ES-I3 (cell line): ENCODE results near the gene CHIC2.
"Not testable (repeated sequence)": the region's sequence is repeated elsewhere in the genome, so short reads cannot be mapped to it uniquely, and the experiment has no call there.

Source experiments
- H3K36me3 ChIP-seq: 2 replicates; pipeline ENCODE4 v1.6.1; 2013; ENCODE audit warnings: mild to moderate bottlenecking, low read length, control low read depth, moderate library complexity; ENCODE audit not compliant: insufficient read depth
- H3K4me1 ChIP-seq: 2 replicates; pipeline ENCODE4 v1.6.1; 2013; ENCODE audit warnings: mild to moderate bottlenecking, control low read depth, low read length; ENCODE audit not compliant: insufficient read depth
- H3K9ac ChIP-seq: 2 replicates; pipeline ENCODE4 v1.6.1; 2013; ENCODE audit warnings: low read depth, mild to moderate bottlenecking, low read length, moderate library complexity
- H3K9me3 ChIP-seq: 2 replicates; pipeline ENCODE4 v1.6.1; 2013; ENCODE audit warnings: mild to moderate bottlenecking, low read length, moderate library complexity; ENCODE audit not compliant: control insufficient read depth, insufficient read depth

The CHIC2 gene

GRCh38 chr4:54064317-54065111 lies at the start of gene CHIC2:
Gene CHIC2, minus strand, starts transcription at chr4:54064605. Its CDS starts 305 bp downstream, at chr4:54064300.
- H3K36me3 ChIP-seq: no peaks in the 10 kb centered on the region
- peaks cover 11% of the 10 kb centered on the region; the same call in 1 of the 2 replicates for H3K4me1 ChIP-seq
- H3K9ac ChIP-seq: peak within 1 kb of the TSS; percentile 95
- H3K9me3 ChIP-seq: no peaks in the 10 kb centered on the region

GRCh38 chr4:54113206-54113605 lies 48.8 kb upstream of the CHIC2 start:
- not testable (repeated sequence) for H3K4me1 ChIP-seq, H3K9me3 ChIP-seq, H3K9ac ChIP-seq, H3K36me3 ChIP-seq

- H3K9ac ChIP-seq: peak overlapping the region; percentile 39; the same call in 1 of the 2 replicates
These were observed 45.6 kb upstream of the CHIC2 start for GRCh38 chr4:54110019-54110416.

GRCh38 chr4:54109241-54110018 lies 45.0 kb upstream of the CHIC2 start:
- Histone ChIP-seq H3K9me3 (no peaks in the 10 kb centered on the region), H3K4me1 (peaks cover 10% of the 10 kb centered on the region), H3K9ac (peak overlapping the region; percentile 39; the same call in 1 of the 2 replicates), H3K36me3 (no peaks in the 10 kb centered on the region)

More at GRCh38 chr4:54110019-54110416, 45.6 kb upstream of the CHIC2 start:
- H3K4me1 ChIP-seq: peaks cover 10% of the 10 kb centered on the region
- no peaks in the 10 kb centered on the region for H3K36me3 ChIP-seq
- H3K9me3 ChIP-seq: no peaks in the 10 kb centered on the region

GRCh38 chr4:54107951-54108748 lies 43.7 kb upstream of the CHIC2 start:
- Histone ChIP-seq H3K4me1 (peaks cover 13% of the 10 kb centered on the region), H3K36me3 (no peaks in the 10 kb centered on the region), H3K9me3 (no peaks in the 10 kb centered on the region), H3K9ac (peak overlapping the region; percentile 7; the same call in 1 of the 2 replicates)

- Histone ChIP-seq H3K9me3 (no peaks in the 10 kb centered on the region), H3K9ac (no peak overlapping the region), H3K4me1 (peaks cover 22% of the 10 kb centered on the region), H3K36me3 (no peaks in the 10 kb centered on the region)
These were observed 40.5 kb upstream of the CHIC2 start for GRCh38 chr4:54104907-54105306.

- Histone ChIP-seq H3K36me3 (no peaks in the 10 kb centered on the region), H3K9me3 (no peaks in the 10 kb centered on the region)
These were observed 38.8 kb upstream of the CHIC2 start for GRCh38 chr4:54103190-54103574.

GRCh38 chr4:54102531-54103106 lies 38.2 kb upstream of the CHIC2 start:
- no peaks in the 10 kb centered on the region for H3K36me3 ChIP-seq
- H3K4me1 ChIP-seq: peaks cover 18% of the 10 kb centered on the region
- no peaks in the 10 kb centered on the region for H3K9me3 ChIP-seq
- H3K9ac ChIP-seq: no peak overlapping the region

More at GRCh38 chr4:54103190-54103574, 38.8 kb upstream of the CHIC2 start:
- Histone ChIP-seq H3K4me1 (peaks cover 18% of the 10 kb centered on the region), H3K9ac (peak overlapping the region; percentile 31; the same call in 1 of the 2 replicates)

GRCh38 chr4:54101190-54102041 lies 37.0 kb upstream of the CHIC2 start:
- no peaks in the 10 kb centered on the region for H3K9me3 ChIP-seq
- H3K9ac ChIP-seq: no peak overlapping the region; the same call in 1 of the 2 replicates
- peaks cover 26% of the 10 kb centered on the region for H3K4me1 ChIP-seq
- no peaks in the 10 kb centered on the region for H3K36me3 ChIP-seq

- Histone ChIP-seq H3K4me1 (peaks cover 33% of the 10 kb centered on the region), H3K9ac (peak overlapping the region; percentile 42; the same call in 1 of the 2 replicates)
These were observed 36.3 kb upstream of the CHIC2 start for GRCh38 chr4:54100595-54101189.

GRCh38 chr4:54099748-54100574 lies 35.6 kb upstream of the CHIC2 start, which contains the start of gene GSX2:
Gene GSX2, plus strand, starts transcription at chr4:54100163. Its CDS starts 182 bp downstream, at chr4:54100345.
- H3K4me1 ChIP-seq: peaks cover 39% of the 10 kb centered on the region
- H3K36me3 ChIP-seq: no peaks in the 10 kb centered on the region
- H3K9me3 ChIP-seq: no peaks in the 10 kb centered on the region
- peak within 1 kb of the TSS; percentile 42; the same call in 1 of the 2 replicates for H3K9ac ChIP-seq

More at GRCh38 chr4:54100595-54101189, 36.3 kb upstream of the CHIC2 start:
- no peaks in the 10 kb centered on the region for H3K9me3 ChIP-seq
- no peaks in the 10 kb centered on the region for H3K36me3 ChIP-seq

GRCh38 chr4:54099287-54099747 lies 34.9 kb upstream of the CHIC2 start:
- H3K9me3 ChIP-seq: no peaks in the 10 kb centered on the region
- H3K4me1 ChIP-seq: peaks cover 39% of the 10 kb centered on the region
- H3K36me3 ChIP-seq: no peaks in the 10 kb centered on the region
- H3K9ac ChIP-seq: peak overlapping the region; percentile 23; the same call in 1 of the 2 replicates
